OCI-LY1 (cell line): ENCODE results near the gene PDE4C.

Experiments
- H2AFZ ChIP-seq: fragments of 200-600 bp; sonication (generic), shearing (Covaris generic); 2 replicates; pipeline ENCODE4 v1.6.0; 2014; ENCODE audit warnings: antibody characterized with exemption, mild to moderate bottlenecking, low read length
- H3F3A ChIP-seq: fragments of 200-600 bp; sonication (generic), shearing (Covaris generic); 2 replicates; pipeline ENCODE4 v1.6.0; 2014; ENCODE audit warnings: mild to moderate bottlenecking, antibody characterized with exemption, low read length, moderate library complexity; ENCODE audit not compliant: insufficient read depth
- H3K27ac ChIP-seq: fragments of 200-600 bp; sonication (generic); 2 replicates; pipeline ENCODE4 v1.5.1; 2014; ENCODE audit warnings: low read length, mixed run types, mild to moderate bottlenecking, low read depth; ENCODE audit not compliant: poor library complexity, severe bottlenecking
- H3K27me3 ChIP-seq: fragments of 200-600 bp; sonication (generic); 2 replicates; pipeline ENCODE4 v1.6.0; 2014; ENCODE audit warnings: antibody characterized with exemption, mild to moderate bottlenecking, low read length, moderate library complexity; ENCODE audit not compliant: insufficient read depth
- H3K36me3 ChIP-seq: fragments of 200-600 bp; sonication (generic); 2 replicates; pipeline ENCODE4 v1.6.1; 2014; ENCODE audit warnings: mild to moderate bottlenecking, antibody characterized with exemption, low read length, moderate library complexity, mixed read lengths; ENCODE audit not compliant: insufficient read depth
- H3K4me1 ChIP-seq: fragments of 200-600 bp; sonication (generic); 2 replicates; pipeline ENCODE4 v1.5.1; 2014; ENCODE audit warnings: mild to moderate bottlenecking, low read length, moderate library complexity; ENCODE audit not compliant: insufficient read depth, severe bottlenecking
- H3K4me2 ChIP-seq: fragments of 200-600 bp; sonication (generic), shearing (Covaris generic); 2 replicates; pipeline ENCODE4 v1.6.1; 2014; ENCODE audit warnings: low read length
- H3K4me3 ChIP-seq: fragments of 200-600 bp; sonication (generic); 2 replicates; pipeline ENCODE4 v1.5.1; 2014; ENCODE audit warnings: low read length, low read depth, mild to moderate bottlenecking, mixed read lengths; ENCODE audit not compliant: poor library complexity, severe bottlenecking
- H3K79me2 ChIP-seq: fragments of 200-600 bp; shearing (Covaris generic); 2 replicates; pipeline ENCODE4 v1.6.1; 2016; ENCODE audit warnings: mixed run types, low read length, mixed read lengths; ENCODE audit not compliant: insufficient read depth
- H3K9ac ChIP-seq: fragments of 200-600 bp; sonication (generic), shearing (Covaris generic); 2 replicates; pipeline ENCODE4 v1.6.1; 2014; ENCODE audit warnings: mild to moderate bottlenecking, low read length, mixed read lengths
- H3K9me2 ChIP-seq: fragments of 200-600 bp; sonication (generic), shearing (Covaris generic); 2 replicates; pipeline ENCODE4 v1.6.1; 2014; ENCODE audit warnings: low read depth, mild to moderate bottlenecking, low read length, mixed read lengths
- H3K9me3 ChIP-seq: fragments of 200-600 bp; shearing (Covaris generic); 2 replicates; pipeline ENCODE4 v1.6.1; 2014; ENCODE audit warnings: low read length, mixed read lengths
- H4K20me1 ChIP-seq: fragments of 200-600 bp; sonication (generic), shearing (Covaris generic); 2 replicates; pipeline ENCODE4 v1.6.0; 2016; ENCODE audit warnings: mild to moderate bottlenecking, low read length; ENCODE audit not compliant: insufficient read depth
- EZH2 ChIP-seq: fragments of 200-600 bp; sonication (generic), shearing (Covaris generic); IDR thresholded peaks from 2 replicates; pipeline ENCODE4 v1.8.0; 2017; ENCODE audit warnings: borderline replicate concordance, mixed run types, mild to moderate bottlenecking, antibody characterized with exemption, low read length, moderate library complexity, mixed read lengths
- TF ChIP-seq, protein P1 (sequence below): fragments of 200-600 bp; sonication (generic), shearing (Covaris generic); IDR thresholded peaks from 2 replicates; pipeline ENCODE4 v1.5.1; 2017; ENCODE audit warnings: mild to moderate bottlenecking, antibody characterized with exemption, low read length, moderate library complexity, mixed read lengths

The PDE4C gene

DNA sequence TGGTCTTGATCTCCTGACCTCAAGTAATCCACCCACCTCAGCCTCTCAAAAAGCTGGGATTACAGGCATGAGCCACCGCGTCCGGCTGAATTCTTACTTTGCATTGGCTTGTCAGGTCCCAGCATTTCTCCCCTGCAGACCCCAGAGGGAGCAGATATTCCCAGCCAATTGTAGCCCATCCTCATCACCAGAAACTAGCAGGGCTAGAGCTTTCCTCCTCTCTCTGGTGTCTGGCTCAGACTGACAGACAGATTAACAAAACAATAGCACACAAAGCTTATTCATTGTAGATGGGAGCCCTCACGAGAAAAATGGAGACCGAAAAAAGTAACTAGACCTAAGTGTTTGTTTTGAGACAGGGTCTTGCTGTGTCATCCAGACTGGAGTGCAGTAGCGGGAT, 40.7 kb downstream of the PDE4C start:
- Histone ChIP-seq H3K4me3 (no peak overlapping the region), H3K27ac (no peak overlapping the region), H3K9me3 (no peaks in the 10 kb centered on the region), H3K36me3 (no peaks in the 10 kb centered on the region), H4K20me1 (no peaks in the 10 kb centered on the region), H3K79me2 (no peaks in the 10 kb centered on the region), H3K4me1 (peaks cover 5% of the 10 kb centered on the region), H3K9ac (no peak overlapping the region), H3F3A (peaks cover 4% of the 10 kb centered on the region; the same call in 1 of the 2 replicates), H3K27me3 (no peaks in the 10 kb centered on the region), H3K4me2 (no peak overlapping the region), H3K9me2 (no peaks in the 10 kb centered on the region), H2AFZ (no peak overlapping the region)
- TF ChIP-seq EZH2: no peak
- TF ChIP-seq, protein P1, sequence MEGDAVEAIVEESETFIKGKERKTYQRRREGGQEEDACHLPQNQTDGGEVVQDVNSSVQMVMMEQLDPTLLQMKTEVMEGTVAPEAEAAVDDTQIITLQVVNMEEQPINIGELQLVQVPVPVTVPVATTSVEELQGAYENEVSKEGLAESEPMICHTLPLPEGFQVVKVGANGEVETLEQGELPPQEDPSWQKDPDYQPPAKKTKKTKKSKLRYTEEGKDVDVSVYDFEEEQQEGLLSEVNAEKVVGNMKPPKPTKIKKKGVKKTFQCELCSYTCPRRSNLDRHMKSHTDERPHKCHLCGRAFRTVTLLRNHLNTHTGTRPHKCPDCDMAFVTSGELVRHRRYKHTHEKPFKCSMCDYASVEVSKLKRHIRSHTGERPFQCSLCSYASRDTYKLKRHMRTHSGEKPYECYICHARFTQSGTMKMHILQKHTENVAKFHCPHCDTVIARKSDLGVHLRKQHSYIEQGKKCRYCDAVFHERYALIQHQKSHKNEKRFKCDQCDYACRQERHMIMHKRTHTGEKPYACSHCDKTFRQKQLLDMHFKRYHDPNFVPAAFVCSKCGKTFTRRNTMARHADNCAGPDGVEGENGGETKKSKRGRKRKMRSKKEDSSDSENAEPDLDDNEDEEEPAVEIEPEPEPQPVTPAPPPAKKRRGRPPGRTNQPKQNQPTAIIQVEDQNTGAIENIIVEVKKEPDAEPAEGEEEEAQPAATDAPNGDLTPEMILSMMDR: no peak

DNA sequence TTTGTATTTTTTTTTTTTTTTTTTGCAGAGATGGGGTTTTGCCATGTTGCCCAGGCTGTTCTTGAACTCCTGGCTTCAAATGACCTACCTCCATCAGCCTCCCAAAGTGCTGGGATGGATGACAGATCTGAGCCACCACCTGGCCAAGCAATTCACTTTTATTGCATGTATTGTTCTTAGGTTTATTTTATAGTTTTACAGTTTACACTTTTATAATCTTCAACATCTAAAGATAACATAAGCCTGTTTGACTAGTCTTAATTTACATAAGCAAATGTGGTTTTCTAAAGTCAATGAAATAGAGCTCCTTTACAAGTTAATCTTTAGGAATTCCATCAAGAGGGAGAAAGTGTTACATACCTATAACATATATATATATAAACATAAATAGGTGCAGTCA, 42.7 kb downstream of the PDE4C start:
- Histone ChIP-seq H4K20me1 (no peaks in the 10 kb centered on the region), H3K9me2 (no peaks in the 10 kb centered on the region), H3K79me2 (no peaks in the 10 kb centered on the region), H3K4me3 (no peak overlapping the region), H3K27me3 (no peaks in the 10 kb centered on the region), H3K4me2 (no peak overlapping the region), H3K9me3 (no peaks in the 10 kb centered on the region), H3K9ac (no peak overlapping the region), H3F3A (0 out of 2 replicates have a peak, but pooled peaks cover 3% of the 10 kb centered on the region), H3K27ac (no peak overlapping the region), H3K36me3 (peaks cover 10% of the 10 kb centered on the region), H3K4me1 (peaks cover 5% of the 10 kb centered on the region), H2AFZ (no peak overlapping the region)
- TF ChIP-seq, protein P1: no peak
- TF ChIP-seq EZH2: no peak

DNA sequence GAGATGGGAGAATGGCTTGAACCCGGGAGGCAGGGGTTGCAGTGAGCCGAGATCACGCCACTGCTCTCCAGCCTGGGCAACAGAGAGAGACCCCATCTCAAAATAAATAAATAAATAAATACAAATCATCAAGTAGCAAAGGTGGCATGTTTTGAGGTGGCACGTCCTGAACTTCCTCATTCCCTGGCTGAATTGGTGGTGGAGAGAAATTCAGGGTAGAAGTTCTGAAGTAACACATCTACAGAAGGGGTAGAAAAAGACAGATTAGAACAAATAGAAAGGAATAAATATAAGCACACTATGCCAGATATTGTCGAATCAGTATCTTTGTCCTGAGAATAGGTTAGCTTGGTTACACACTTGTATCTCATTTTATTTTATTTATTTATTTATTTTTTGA, 46.3 kb downstream of the PDE4C start:
- H3F3A ChIP-seq: 0 out of 2 replicates have a peak, but pooled peaks cover 3% of the 10 kb centered on the region
- H3K27me3 ChIP-seq: no peaks in the 10 kb centered on the region
- H3K4me2 ChIP-seq: no peak overlapping the region
- no peaks in the 10 kb centered on the region for H3K9me3 ChIP-seq
- 0 out of 2 replicates have a peak, but pooled peaks cover 2% of the 10 kb centered on the region for H3K79me2 ChIP-seq
- H3K4me1 ChIP-seq: peaks cover 12% of the 10 kb centered on the region
- peaks cover 40% of the 10 kb centered on the region for H3K36me3 ChIP-seq
- H3K27ac ChIP-seq: no peak overlapping the region
- no peak overlapping the region for H3K9ac ChIP-seq
- no peak for TF ChIP-seq EZH2
- TF ChIP-seq, protein P1: no peak
- H3K4me3 ChIP-seq: no peak overlapping the region
- no peaks in the 10 kb centered on the region for H3K9me2 ChIP-seq
- H2AFZ ChIP-seq: no peak overlapping the region
- no peaks in the 10 kb centered on the region for H4K20me1 ChIP-seq
